Mesenchymal stem cell (in vitro differentiated cells and primary cell): Measurements from ENCODE around the gene DCTN4.
A peak's percentile ranks its signal among the peaks of the same experiment; 100 is the strongest.

Source experiments
- DNase-seq: peaks from one replicate; pipeline ENCODE4 v3.0.0-alpha.2; 2013
- H2AFZ ChIP-seq: one replicate; pipeline ENCODE4 v1.6.1; 2013; ENCODE audit warnings: low read depth, mild to moderate bottlenecking, control low read depth, inconsistent platforms, low read length, moderate library complexity
- H2AK5ac ChIP-seq: 2 replicates; pipeline ENCODE4 v1.6.1; 2013; ENCODE audit warnings: low read length, moderate library complexity, mild to moderate bottlenecking, inconsistent platforms; ENCODE audit not compliant: severe bottlenecking
- H2BK120ac ChIP-seq: one replicate; pipeline ENCODE4 v1.6.1; 2013; ENCODE audit warnings: low read depth, mild to moderate bottlenecking, inconsistent platforms, low read length, moderate library complexity
- H2BK12ac ChIP-seq, 2 experiments: one replicate each; pipeline ENCODE4 v1.6.1; 2013; ENCODE audit warnings: inconsistent platforms in 2 of 2, low read length in 2 of 2, mild to moderate bottlenecking in 2 of 2, moderate library complexity in 2 of 2, control low read depth in 1 of 2
- H2BK15ac ChIP-seq: one replicate; pipeline ENCODE4 v1.6.1; 2013; ENCODE audit warnings: mild to moderate bottlenecking, low read depth, inconsistent platforms; ENCODE audit not compliant: poor library complexity, severe bottlenecking
- H2BK5ac ChIP-seq: 2 replicates; pipeline ENCODE4 v1.6.1; 2013; ENCODE audit warnings: low read depth, mild to moderate bottlenecking, low read length, control low read depth, inconsistent platforms; ENCODE audit not compliant: poor library complexity, severe bottlenecking
- H3K14ac ChIP-seq, 2 experiments: one replicate each; pipeline ENCODE4 v1.6.1; 2013; ENCODE audit warnings: inconsistent platforms in 2 of 2, low read length in 2 of 2, control low read depth in 1 of 2, mild to moderate bottlenecking in 1 of 2, moderate library complexity in 1 of 2
- H3K18ac ChIP-seq, 2 experiments: one replicate each; pipeline ENCODE4 v1.6.1; 2013; ENCODE audit warnings: inconsistent platforms in 2 of 2, low read length in 2 of 2, control low read depth in 1 of 2, low read depth in 1 of 2, mild to moderate bottlenecking in 1 of 2
- H3K23ac ChIP-seq, 2 experiments: one replicate each; pipeline ENCODE4 v1.6.1; 2013; ENCODE audit warnings: inconsistent platforms in 2 of 2, low read length in 2 of 2, mild to moderate bottlenecking in 2 of 2, moderate library complexity in 2 of 2, control low read depth in 1 of 2
- H3K27ac ChIP-seq: 2 replicates; pipeline ENCODE4 v1.5.1; 2013; ENCODE audit warnings: mild to moderate bottlenecking, moderate library complexity, low read length, control low read depth, inconsistent platforms; ENCODE audit not compliant: poor library complexity, severe bottlenecking
- H3K27me3 ChIP-seq, 2 experiments: 2 replicates each; pipeline versions ENCODE4 v1.6.1 to v1.7.0; 2013; ENCODE audit warnings: low read length in 2 of 2, mild to moderate bottlenecking in 2 of 2, moderate library complexity in 2 of 2, control low read depth in 1 of 2, inconsistent platforms in 1 of 2; ENCODE audit not compliant: control insufficient read depth in 1 of 2, insufficient read depth in 1 of 2
- H3K36me3 ChIP-seq, 2 experiments: 2 replicates each; pipeline versions ENCODE4 v1.6.1 to v1.7.0; 2013; ENCODE audit warnings: low read length in 2 of 2, control low read depth in 1 of 2, inconsistent platforms in 1 of 2, low read depth in 1 of 2, mild to moderate bottlenecking in 1 of 2; ENCODE audit not compliant: insufficient read depth in 2 of 2, control insufficient read depth in 1 of 2
- H3K4ac ChIP-seq, 2 experiments: one replicate each; pipeline ENCODE4 v1.6.1; 2013; ENCODE audit warnings: inconsistent platforms in 2 of 2, low read length in 2 of 2, mild to moderate bottlenecking in 2 of 2, moderate library complexity in 2 of 2, control low read depth in 1 of 2, low read depth in 1 of 2
- H3K4me1 ChIP-seq: 2 replicates; pipeline ENCODE4 v1.6.1; 2013; ENCODE audit warnings: low read depth, low read length, control low read depth; ENCODE audit not compliant: control insufficient read depth, insufficient read depth
- H3K4me2 ChIP-seq: 2 replicates; pipeline ENCODE4 v1.6.1; 2013; ENCODE audit warnings: low read length, mild to moderate bottlenecking, inconsistent platforms; ENCODE audit not compliant: poor library complexity, severe bottlenecking
- H3K4me3 ChIP-seq, 2 experiments: 2 replicates each; pipeline versions ENCODE4 v1.5.1 to v1.7.0; 2013; ENCODE audit warnings: low read length in 2 of 2, mild to moderate bottlenecking in 2 of 2, control low read depth in 1 of 2, low read depth in 1 of 2; ENCODE audit not compliant: insufficient read depth in 1 of 2
- H3K79me1 ChIP-seq: replicated peaks from 2 replicates; pipeline ENCODE4 v1.6.1; 2013; ENCODE audit warnings: mild to moderate bottlenecking, control low read depth, low read length, inconsistent platforms; ENCODE audit not compliant: poor library complexity, severe bottlenecking
- H3K9ac ChIP-seq: 2 replicates; pipeline ENCODE4 v1.7.0; 2013; ENCODE audit warnings: mild to moderate bottlenecking, low read length, moderate library complexity
- H3K9me3 ChIP-seq: 2 replicates; pipeline ENCODE4 v1.7.0; 2013; ENCODE audit warnings: mild to moderate bottlenecking, low read length; ENCODE audit not compliant: control insufficient read depth
- H4K8ac ChIP-seq: one replicate; pipeline ENCODE4 v1.6.1; 2013; ENCODE audit warnings: inconsistent platforms, mild to moderate bottlenecking, low read length, moderate library complexity
- H4K91ac ChIP-seq: one replicate; pipeline ENCODE4 v1.6.1; 2013; ENCODE audit warnings: mild to moderate bottlenecking, low read length, inconsistent platforms
- WGBS: methylation state at CpG from one replicate; pipeline ENCODE4 v1.1.7; 2013; ENCODE audit warnings: mixed read lengths; 5-methylcytosine and 5-hydroxymethylcytosine counted together

DCTN4 gene

GRCh38 chr5:150764530-150764929 is 5.7 kb upstream of the DCTN4 start:
- Histone ChIP-seq H2BK15ac (peak overlapping the region; percentile 63), H3K36me3 (peaks cover 0 to 7% of the 10 kb centered on the region in 2 experiments), H3K27ac (no peak overlapping the region), H3K4ac (peak overlapping the region in 1 of 2 experiments; percentile 87), H3K14ac (no peak overlapping the region), H3K4me3 (no peak overlapping the region), H2AFZ (no peak overlapping the region), H3K4me2 (no peak overlapping the region), H2BK12ac (peak overlapping the region; percentile 92 to 98), H3K9ac (no peak overlapping the region), H3K23ac (no peak overlapping the region), H3K18ac (peak overlapping the region; percentile 46 to 84), H4K8ac (peak overlapping the region; percentile 81), H3K4me1 (peaks cover 7% of the 10 kb centered on the region), H3K9me3 (no peaks in the 10 kb centered on the region), H4K91ac (peak overlapping the region; percentile 78), H3K27me3 (no peaks in the 10 kb centered on the region), H3K79me1 (no peaks in the 10 kb centered on the region), H2BK5ac (no peak overlapping the region), H2AK5ac (no peak overlapping the region), H2BK120ac (peak overlapping the region; percentile 54)
- 90% methylated on average over 2 of the region's 2 CpGs for WGBS
- DNase-seq: no peak

- Histone ChIP-seq H3K79me1 (no peaks in the 10 kb centered on the region), H3K9ac (peak overlapping the region; percentile 71), H3K4me1 (peaks cover 9% of the 10 kb centered on the region), H2BK5ac (no peak overlapping the region), H4K91ac (peak overlapping the region; percentile 54), H4K8ac (peak overlapping the region; percentile 88), H2BK12ac (peak overlapping the region; percentile 52 to 97), H3K9me3 (no peaks in the 10 kb centered on the region), H3K4me2 (no peak overlapping the region), H3K36me3 (peaks cover 0 to 7% of the 10 kb centered on the region in 2 experiments), H2AK5ac (no peak overlapping the region), H2AFZ (no peak overlapping the region), H3K27me3 (no peaks in the 10 kb centered on the region), H3K4me3 (peak overlapping the region in 1 of 2 experiments; percentile 22), H2BK15ac (no peak overlapping the region), H2BK120ac (no peak overlapping the region), H3K18ac (peak overlapping the region; percentile 86 to 88), H3K4ac (peak overlapping the region in 1 of 2 experiments; percentile 81), H3K14ac (no peak overlapping the region), H3K23ac (no peak overlapping the region), H3K27ac (peak overlapping the region; percentile 20)
- WGBS: 63% methylated on average over 7 of the region's 7 CpGs
- peak; percentile 92 for DNase-seq
Observed at GRCh38 chr5:150763023-150763769, 4.4 kb upstream of the DCTN4 start.

DNA sequence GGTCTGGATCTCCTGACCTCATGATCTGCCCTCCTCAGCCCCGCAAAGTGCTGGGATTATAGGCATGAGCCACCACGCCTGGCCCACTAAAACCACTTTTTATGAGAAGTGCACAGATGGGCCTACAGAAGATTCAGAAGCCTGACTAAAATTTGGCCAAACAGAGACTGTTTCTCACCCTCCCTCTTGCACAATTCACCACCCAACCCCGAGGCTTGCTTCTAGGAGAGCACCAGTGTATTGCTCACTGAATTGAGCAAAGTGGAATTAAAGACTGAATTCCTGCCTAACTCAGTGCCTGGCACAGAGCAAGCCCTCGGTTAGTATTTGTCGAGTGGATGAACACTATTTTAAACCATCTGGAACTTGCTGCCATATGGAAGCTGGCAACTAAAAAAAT is 3.4 kb upstream of the DCTN4 start:
- 93% methylated on average over 5 of the region's 5 CpGs for WGBS
- Histone ChIP-seq H4K8ac (peak overlapping the region; percentile 64), H3K18ac (peak overlapping the region in 1 of 2 experiments; percentile 19)

DNA sequence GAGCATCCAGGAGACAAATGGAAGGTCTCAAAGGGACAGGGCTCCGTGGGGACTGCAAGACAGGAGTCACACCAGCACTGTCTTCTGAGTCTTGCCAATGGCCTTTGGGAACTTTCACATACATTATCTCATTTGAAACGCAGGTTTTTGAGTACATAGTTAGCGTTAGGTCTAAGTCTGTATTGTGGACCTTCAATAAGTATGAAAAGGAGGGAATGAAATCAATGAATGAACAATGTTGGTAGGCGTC is 442 bp upstream of the DCTN4 start:
- peak overlapping the region; percentile 71 for H3K4me2 ChIP-seq
- peak overlapping the region; percentile 99 for H3K27ac ChIP-seq
- H3K18ac ChIP-seq: peak overlapping the region in 1 of 2 experiments; percentile 80
- H3K4me1 ChIP-seq: peaks cover 9% of the 10 kb centered on the region
- H2AFZ ChIP-seq: peak overlapping the region; percentile 75
- no peak overlapping the region for H2BK15ac ChIP-seq
- H3K9me3 ChIP-seq: no peaks in the 10 kb centered on the region
- WGBS: 85% methylated on average over 4 of the region's 4 CpGs
- peak overlapping the region; percentile 73 to 74 for H3K4ac ChIP-seq
- H3K79me1 ChIP-seq: peaks cover 4% of the 10 kb centered on the region
- no peak overlapping the region for H3K14ac ChIP-seq
- H2AK5ac ChIP-seq: no peak overlapping the region
- DNase-seq: no peak
- no peak overlapping the region for H2BK5ac ChIP-seq
- peak overlapping the region; percentile 86 for H4K91ac ChIP-seq
- H3K36me3 ChIP-seq: peaks cover 8 to 21% of the 10 kb centered on the region in 2 experiments
- peak overlapping the region; percentile 98 for H3K9ac ChIP-seq
- peak overlapping the region; percentile 99 for H4K8ac ChIP-seq
- peak overlapping the region; percentile 60 to 82 for H2BK12ac ChIP-seq
- H3K4me3 ChIP-seq: peak overlapping the region in 1 of 2 experiments; percentile 90
- H2BK120ac ChIP-seq: peak overlapping the region; percentile 39
- no peak overlapping the region for H3K23ac ChIP-seq
- H3K27me3 ChIP-seq: no peaks in the 10 kb centered on the region

More for the DNA sequence above, 3.4 kb upstream of the DCTN4 start:
- no peak overlapping the region for H2AK5ac ChIP-seq
- DNase-seq: no peak
- no peak overlapping the region for H3K4me3 ChIP-seq
- no peak overlapping the region for H3K4me2 ChIP-seq
- peak overlapping the region; percentile 71 for H3K9ac ChIP-seq
- H3K36me3 ChIP-seq: peaks cover 0 to 7% of the 10 kb centered on the region in 2 experiments
- H3K27me3 ChIP-seq: no peaks in the 10 kb centered on the region
- H2BK5ac ChIP-seq: no peak overlapping the region
- no peak overlapping the region for H3K14ac ChIP-seq
- H2BK12ac ChIP-seq: peak overlapping the region; percentile 85 to 94
- H3K4ac ChIP-seq: peak overlapping the region in 1 of 2 experiments; percentile 56
- H4K91ac ChIP-seq: no peak overlapping the region
- no peaks in the 10 kb centered on the region for H3K9me3 ChIP-seq
- no peak overlapping the region for H3K23ac ChIP-seq
- no peaks in the 10 kb centered on the region for H3K79me1 ChIP-seq
- no peak overlapping the region for H3K27ac ChIP-seq
- H2AFZ ChIP-seq: no peak overlapping the region
- no peak overlapping the region for H2BK15ac ChIP-seq
- H3K4me1 ChIP-seq: peaks cover 9% of the 10 kb centered on the region
- H2BK120ac ChIP-seq: no peak overlapping the region
